HCT116 (cell line): ENCODE measurements around the gene VPS35.

Source experiments
- EZH2 ChIP-seq: fragments of 200-600 bp; sonication (generic); IDR thresholded peaks from 2 replicates; pipeline ENCODE4 v1.6.1; 2017; ENCODE audit warnings: antibody characterized with exemption, mixed run types
- POLR2A ChIP-seq: IDR thresholded peaks from 2 replicates; pipeline ENCODE4 v1.7.0; 2011; ENCODE audit warnings: borderline replicate concordance; ENCODE audit not compliant: insufficient read depth, insufficient read length; ENCODE audit errors: extremely low read depth
- RAD21 ChIP-seq: IDR thresholded peaks from 2 replicates; pipeline ENCODE4 v1.6.1; 2012; ENCODE audit warnings: low read depth, mild to moderate bottlenecking
- SIN3A ChIP-seq: IDR thresholded peaks from 2 replicates; pipeline ENCODE4 v1.6.1; 2012; ENCODE audit warnings: low read depth
- TF ChIP-seq, protein P1 (sequence below), 3 experiments: fragments of 200-600 bp in 1 of 3; sonication (generic) in 1 of 3; IDR thresholded peaks in 2 of 3; conservative IDR thresholded peaks in 1 of 3; 2 replicates each; pipeline ENCODE4 v1.5.1; 2012 to 2017; ENCODE audit warnings: low read depth in 2 of 3, low read length in 2 of 3, antibody characterized with exemption in 1 of 3, borderline replicate concordance in 1 of 3, control low read depth in 1 of 3, mild to moderate bottlenecking in 1 of 3, mixed read lengths in 1 of 3, mixed run types in 1 of 3, moderate library complexity in 1 of 3; ENCODE audit not compliant: insufficient read depth in 1 of 3

DNA sequence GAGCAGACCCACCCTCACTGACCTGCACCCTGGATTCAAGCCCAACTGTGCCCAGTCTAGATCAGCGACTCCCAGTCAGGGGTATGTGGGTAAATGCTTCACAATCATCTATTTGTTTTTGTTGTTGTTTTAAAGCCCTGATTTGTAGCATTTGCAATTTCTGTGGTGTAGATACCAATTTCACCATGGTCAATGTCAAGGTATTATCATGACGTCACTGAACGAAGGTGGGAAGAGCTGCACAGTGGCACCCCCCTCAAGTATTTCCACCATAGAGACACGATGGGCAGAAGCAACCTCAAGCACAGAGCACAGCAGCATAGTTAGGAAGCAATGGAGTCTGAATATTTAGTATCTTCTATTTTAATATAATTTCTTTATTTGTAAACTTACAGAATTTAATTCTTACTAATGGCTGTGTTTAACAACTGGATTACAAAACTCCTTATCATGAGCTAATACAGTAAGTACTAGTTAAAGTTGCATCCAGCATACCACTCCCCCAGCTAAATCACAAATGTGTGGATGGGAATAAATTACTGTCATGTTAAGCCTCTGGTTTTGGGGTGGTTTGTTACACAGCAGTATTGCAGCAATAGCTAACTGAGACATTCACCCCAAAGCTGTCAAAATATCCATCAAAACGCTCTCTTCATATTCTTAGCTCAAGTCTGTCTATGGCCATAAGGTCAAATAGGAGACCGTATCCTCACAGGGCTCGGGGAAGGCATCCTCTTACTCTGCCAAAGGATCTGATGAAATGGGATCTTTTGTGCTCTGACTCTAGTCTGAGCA lies 26.0 kb upstream of the VPS35 start:
- TF ChIP-seq, protein P1, sequence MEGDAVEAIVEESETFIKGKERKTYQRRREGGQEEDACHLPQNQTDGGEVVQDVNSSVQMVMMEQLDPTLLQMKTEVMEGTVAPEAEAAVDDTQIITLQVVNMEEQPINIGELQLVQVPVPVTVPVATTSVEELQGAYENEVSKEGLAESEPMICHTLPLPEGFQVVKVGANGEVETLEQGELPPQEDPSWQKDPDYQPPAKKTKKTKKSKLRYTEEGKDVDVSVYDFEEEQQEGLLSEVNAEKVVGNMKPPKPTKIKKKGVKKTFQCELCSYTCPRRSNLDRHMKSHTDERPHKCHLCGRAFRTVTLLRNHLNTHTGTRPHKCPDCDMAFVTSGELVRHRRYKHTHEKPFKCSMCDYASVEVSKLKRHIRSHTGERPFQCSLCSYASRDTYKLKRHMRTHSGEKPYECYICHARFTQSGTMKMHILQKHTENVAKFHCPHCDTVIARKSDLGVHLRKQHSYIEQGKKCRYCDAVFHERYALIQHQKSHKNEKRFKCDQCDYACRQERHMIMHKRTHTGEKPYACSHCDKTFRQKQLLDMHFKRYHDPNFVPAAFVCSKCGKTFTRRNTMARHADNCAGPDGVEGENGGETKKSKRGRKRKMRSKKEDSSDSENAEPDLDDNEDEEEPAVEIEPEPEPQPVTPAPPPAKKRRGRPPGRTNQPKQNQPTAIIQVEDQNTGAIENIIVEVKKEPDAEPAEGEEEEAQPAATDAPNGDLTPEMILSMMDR (IDR thresholded peaks at IDR 0.05 in 2 of 3, conservative IDR thresholded peaks at IDR 0.05 in 1 of 3; ENCODE audit: borderline replicate concordance in 1 of 3, insufficient read depth in 1 of 3, low read depth in 2 of 3, low read length in 2 of 3) = no peak
- no peak for TF ChIP-seq EZH2
- TF ChIP-seq POLR2A = no peak
- TF ChIP-seq SIN3A = no peak
- TF ChIP-seq RAD21 = no peak
